Stimulated activated CD4-positive, alpha-beta T cell treated with anti-CD3 and anti-CD28 coated beads, Interleukin-2, amount 100 ng/mL, for 4 hours (primary cell): Measurements from ENCODE around the gene MEN1.

Experiments
- DNase-seq: peaks from one replicate; pipeline ENCODE4 v3.0.0-alpha.2; 2020; ENCODE audit warnings: low read depth

MEN1 gene

DNA sequence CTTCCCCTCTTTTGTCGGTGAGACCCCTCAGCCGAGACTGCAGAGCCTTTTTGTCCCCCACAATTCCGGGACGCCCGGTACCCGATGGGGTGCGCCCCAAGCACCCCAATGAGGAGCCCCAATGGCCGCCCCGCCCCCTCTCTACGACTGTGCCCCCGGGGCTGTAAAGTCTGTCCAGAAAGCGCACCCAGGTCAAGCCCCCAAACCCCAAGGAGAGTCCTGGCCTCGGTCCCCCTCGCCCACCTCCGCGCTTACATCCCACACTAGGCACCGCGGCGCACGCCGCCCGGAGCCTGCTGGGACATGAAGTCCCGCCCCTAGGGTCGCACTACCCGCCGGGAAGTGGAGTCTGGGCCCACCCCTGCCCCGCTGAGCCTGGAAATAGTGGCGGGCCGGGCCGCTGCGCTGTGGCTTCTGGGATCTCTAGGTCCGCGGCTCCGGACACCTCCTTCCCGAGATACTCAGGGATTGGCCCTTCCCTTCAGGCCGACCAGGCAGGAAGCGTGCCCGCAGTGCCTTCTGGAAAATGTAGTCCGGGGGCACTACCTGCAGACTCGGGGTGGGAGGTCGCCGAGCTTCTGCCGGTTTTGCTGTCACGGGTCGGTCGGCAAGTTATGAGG lies at the start of gene MEN1:
TSS of gene MEN1 (minus strand) at position 281 of the 620 bp plus-strand sequence. CDS start 442 bp downstream, outside the sequence.
- peak; percentile 64 for DNase-seq

- DNase-seq: no peak
Measured at GRCh38 chr11:64859542-64860414, 49.4 kb upstream of the MEN1 start.

- DNase-seq: no peak
Measured at GRCh38 chr11:64858467-64859263, 48.3 kb upstream of the MEN1 start.

DNA sequence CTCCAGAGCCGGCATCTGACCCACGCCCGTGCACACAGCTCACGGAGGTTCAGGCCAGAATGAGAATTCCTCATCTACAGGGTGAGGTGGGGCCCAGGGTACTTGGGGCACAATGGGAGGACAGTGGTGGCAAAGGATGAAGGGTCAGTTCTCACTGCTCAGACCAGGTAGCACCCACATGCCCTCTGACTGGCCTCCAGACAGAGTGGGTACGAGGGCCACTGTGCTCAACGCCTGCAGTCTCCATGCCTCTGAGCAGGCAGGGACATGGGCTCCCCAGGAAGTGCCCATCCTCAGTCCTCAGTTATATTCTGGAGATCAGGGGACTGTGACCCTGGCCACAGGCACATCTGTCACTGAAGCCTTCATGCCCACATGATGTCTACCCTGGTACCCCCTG lies 47.1 kb upstream of the MEN1 start:
- DNase-seq: no peak

- no peak for DNase-seq
Measured at GRCh38 chr11:64856382-64857227, 46.3 kb upstream of the MEN1 start.

GRCh38 chr11:64855596-64856304 lies 45.4 kb upstream of the MEN1 start:
- no peak for DNase-seq

- no peak for DNase-seq
Measured at GRCh38 chr11:64854534-64855502, 44.5 kb upstream of the MEN1 start.

- no peak for DNase-seq
Measured at GRCh38 chr11:64854157-64854533, 43.8 kb upstream of the MEN1 start.

DNA sequence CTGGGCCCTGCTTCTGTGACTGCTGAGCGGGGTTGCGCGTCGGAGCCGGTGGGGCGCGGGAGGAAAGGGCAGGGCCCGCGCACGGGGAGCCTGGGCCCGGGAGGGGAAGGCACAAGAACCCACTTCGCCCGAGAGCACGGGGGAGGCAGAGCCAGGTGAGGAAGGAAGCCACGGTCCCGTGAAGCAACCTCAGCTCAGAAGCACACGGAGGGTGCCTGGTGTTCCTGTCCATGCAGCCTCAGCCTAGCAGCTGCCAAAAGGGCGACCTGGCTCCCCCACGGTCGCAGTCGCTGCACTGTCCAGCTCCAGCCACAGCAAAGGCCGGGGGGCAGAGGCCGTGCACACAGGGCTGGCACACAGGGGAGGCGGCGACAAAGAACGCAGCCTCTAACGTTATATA lies 43.4 kb upstream of the MEN1 start:
- no peak for DNase-seq

DNA sequence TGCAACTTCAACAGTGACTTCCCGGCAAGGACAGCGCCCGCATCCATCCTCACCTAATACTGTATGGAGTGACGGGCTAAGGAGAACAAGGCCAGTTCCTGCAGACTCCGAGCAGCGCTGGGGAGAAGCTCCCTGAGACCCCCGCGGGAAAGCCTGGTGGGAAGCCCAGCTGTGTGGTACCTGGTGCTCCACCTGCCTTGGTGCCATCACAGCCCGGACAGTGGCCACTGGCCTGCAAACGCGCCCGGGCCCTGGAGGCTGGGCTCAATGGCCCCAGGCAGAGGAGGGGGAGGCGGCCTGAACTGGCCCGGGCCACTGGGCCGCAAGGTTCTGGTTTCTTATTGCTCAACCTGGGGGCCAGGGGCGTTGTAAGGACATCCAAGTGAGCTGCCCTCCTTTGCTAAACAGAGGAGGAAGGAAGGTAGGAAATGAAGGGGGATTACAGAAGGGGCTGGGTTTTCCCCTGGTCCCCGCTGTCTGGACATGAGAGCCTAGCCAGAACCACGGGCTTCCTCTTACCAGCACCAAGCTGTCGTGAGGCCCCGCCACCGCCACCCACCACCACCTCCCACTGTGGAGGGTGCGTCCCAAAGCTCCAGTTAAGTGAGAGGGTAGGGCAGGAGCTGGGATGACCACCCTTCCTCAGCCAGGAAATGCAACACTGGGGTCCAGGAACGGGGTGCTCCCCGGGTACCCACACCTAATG lies 42.6 kb upstream of the MEN1 start:
- no peak for DNase-seq

GRCh38 chr11:64851831-64852351 lies 41.5 kb upstream of the MEN1 start:
- no peak for DNase-seq

- DNase-seq: no peak
Measured at GRCh38 chr11:64850979-64851567, 40.7 kb upstream of the MEN1 start.

- no peak for DNase-seq
Measured at GRCh38 chr11:64849598-64850356, 39.4 kb upstream of the MEN1 start.

DNA sequence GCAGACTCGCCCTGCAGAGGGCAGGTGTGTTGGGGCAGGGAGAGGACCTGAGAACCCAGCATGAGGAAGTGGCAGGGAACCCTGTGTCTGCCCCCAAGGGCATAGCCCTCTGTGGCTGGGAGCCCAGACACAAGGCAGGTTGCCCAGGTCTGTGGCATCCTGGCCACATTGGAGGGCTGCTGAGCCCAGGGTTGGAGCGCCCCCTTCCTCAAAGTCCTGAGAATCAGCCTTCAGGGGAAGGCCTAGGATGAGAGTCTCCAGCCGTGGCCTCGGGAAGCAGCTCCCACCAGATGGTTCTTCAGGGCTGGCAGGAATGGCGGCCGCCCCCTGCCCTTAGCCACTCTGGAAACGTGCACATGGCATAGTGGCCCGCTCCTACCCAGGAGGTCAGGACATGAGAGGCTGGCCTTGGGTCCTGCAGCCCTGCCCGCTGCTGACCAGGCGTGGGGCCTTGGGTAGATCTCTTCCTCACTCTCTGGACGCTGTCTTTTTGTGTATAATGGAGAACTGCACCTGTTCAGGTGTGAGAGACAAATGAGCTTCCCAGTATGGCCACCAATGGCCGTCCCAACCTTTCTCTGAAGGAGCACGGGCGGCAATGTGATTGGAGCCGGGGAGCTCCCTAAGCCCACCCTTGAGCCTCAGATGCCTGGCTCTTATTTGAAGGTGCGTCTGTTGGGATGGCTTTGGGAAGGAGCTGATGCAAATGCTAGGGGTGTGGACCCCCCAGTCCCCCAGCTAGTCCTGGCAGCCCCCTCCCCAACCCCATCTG lies 38.7 kb upstream of the MEN1 start:
- no peak for DNase-seq

DNA sequence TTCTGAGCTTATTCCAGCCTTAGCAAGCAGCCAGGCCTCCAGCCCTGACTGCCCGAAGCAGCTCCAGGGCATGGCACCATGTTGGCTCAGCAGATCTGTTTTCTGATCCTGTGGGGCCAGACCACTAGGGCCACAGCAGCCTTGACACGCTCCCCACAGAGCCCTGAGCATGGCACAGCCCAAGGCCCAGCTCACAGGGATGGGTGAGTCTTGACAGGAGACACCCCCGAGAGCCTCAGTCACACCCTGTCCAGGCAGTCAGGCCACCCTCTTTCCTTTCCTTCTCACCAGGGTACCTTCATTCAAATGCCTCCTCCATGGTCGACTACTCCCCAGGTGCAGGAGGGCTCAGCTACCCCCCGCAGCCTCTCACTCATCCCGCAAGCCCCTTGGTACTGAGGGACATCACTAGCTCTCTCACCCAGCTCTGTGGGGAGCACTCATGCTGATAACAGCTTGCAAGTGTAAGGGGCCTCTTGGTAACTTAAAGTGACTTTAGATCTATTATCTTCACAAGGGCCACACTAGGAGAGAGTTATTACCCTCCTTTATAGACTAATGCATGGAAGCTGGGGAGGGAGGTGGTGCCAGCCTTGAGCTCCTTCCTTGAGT lies 38.0 kb upstream of the MEN1 start:
- no peak for DNase-seq

DNA sequence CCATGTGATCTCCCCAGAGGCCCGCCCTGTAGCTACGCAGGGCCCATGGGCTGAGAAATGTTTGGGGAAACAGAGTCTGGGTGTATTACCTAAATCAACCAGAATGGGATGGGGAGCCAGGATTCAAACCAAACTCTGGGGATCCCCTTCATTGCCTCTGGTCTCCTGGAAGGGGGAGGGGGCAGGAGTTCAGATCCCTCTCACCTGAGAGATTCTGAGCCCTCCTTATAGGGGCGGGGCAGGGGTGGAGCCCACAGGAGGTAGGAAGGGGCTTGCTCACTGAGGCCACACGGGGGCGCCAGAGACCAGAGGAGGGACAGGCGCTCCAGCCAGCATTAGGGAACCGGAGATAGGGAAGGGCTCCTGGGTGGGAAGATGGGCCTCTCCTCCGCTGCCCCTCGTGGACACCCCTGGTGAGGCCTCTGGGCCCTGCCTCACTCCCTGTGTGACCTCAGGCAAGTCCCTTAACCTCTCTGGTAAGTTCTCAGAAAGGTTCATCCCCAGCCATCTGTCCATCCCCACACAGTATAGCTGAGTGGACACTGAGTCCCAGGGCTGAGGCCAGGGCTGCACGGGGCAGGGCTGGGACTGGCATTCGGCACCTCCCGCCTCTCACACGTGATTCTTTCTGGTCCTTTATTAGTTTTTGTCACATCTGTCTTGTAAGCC lies 36.8 kb upstream of the MEN1 start:
- DNase-seq: peak; percentile 88
